Ovary (tissue), 9 donors: Measurements from ENCODE around the gene HOXA4. TPM values are rescaled to one million over a fixed set of nuclear protein-coding genes. Genes with fewer than 3 reads are reported as not detected.

Source experiments
- DNase-seq, 5 donors: peaks; one replicate each; pipeline ENCODE4 v3.0.0-alpha.2; 2019 to 2020
- H3K27ac ChIP-seq, 2 donors: fragments of 200-600 bp; one replicate each; pipeline versions ENCODE4 v1.5.1 to v1.8.0; 2019 to 2022
- H3K27me3 ChIP-seq: fragments of 200-600 bp; one replicate; pipeline ENCODE4 v1.8.0; 2022
- H3K36me3 ChIP-seq: fragments of 200-600 bp; sonication (generic); one replicate; pipeline ENCODE4 v1.5.1; 2019
- H3K4me1 ChIP-seq: one replicate; pipeline ENCODE4 v1.8.1; 2013; ENCODE audit warnings: mild to moderate bottlenecking, moderate library complexity; ENCODE audit not compliant: insufficient read depth
- H3K4me3 ChIP-seq: fragments of 200-600 bp; sonication (generic); one replicate; pipeline ENCODE4 v1.5.1; 2017
- H3K9me3 ChIP-seq, 2 donors: fragments of 200-600 bp in 1 of 2; sonication (generic) in 1 of 2; one replicate each; pipeline versions ENCODE4 v1.5.1 to v1.8.1; 2013 to 2019; ENCODE audit warnings: mild to moderate bottlenecking in 1 of 2, moderate library complexity in 1 of 2
- CTCF ChIP-seq, 3 donors: fragments of 450-650 bp in 2 of 3; fragments of 200-600 bp in 1 of 3; IDR thresholded peaks; one replicate each; pipeline versions ENCODE4 v1.5.1 to v1.8.0; 2016 to 2022; ENCODE audit warnings: antibody characterized with exemption in 3 of 3, mild to moderate bottlenecking in 1 of 3
- EP300 ChIP-seq: sonication (generic); formaldehyde crosslinking; IDR thresholded peaks from one replicate; pipeline ENCODE4 v1.6.1; 2017; ENCODE audit warnings: antibody characterized with exemption
- POLR2A ChIP-seq: fragments of 450-650 bp; IDR thresholded peaks from one replicate; pipeline ENCODE4 v1.6.1; 2017; ENCODE audit warnings: antibody characterized with exemption, mild to moderate bottlenecking, moderate library complexity
- WGBS, 3 donors: extraction: QIAGEN DNeasy Blood & Tissue Kit in 1 of 3; methylation state at CpG; one replicate each; pipeline versions ENCODE4 v1.1.5 to v1.1.7; 2013 to 2017; 5-methylcytosine and 5-hydroxymethylcytosine counted together
- intact Hi-C, 4 donors: fragments of 100-400 bp; cut with DNase I; formaldehyde crosslinking; loops; one replicate each; pipeline versions ENCODE4 v1.11.0 to v1.15.1; 2022 to 2023
- polyA plus RNA-seq, 2 donors: library from polyadenylated mRNA; stranded (reverse); fragments of 200-250 nt in 1 of 2; fragments of 350-450 nt in 1 of 2; fragmentation: Illumina TruSeq in 1 of 2; extraction: RNeasy Lipid Tissue Mini Kit (QIAGEN cat#74804) in 1 of 2; gene quantifications; one replicate each; pipeline ENCODE4 v1.2.3, GENCODE V29; 2013 to 2014
- total RNA-seq, 7 donors: library from RNA; depleted of rRNA in 2 of 7; stranded (reverse); fragments of >200 nt in 2 of 7; fragmentation: NEBNext Ultra II Directional in 3 of 7; extraction: Animal tissue kit (Norgen Biotek cat#: 25700) in 3 of 7; gene quantifications; one replicate each; pipeline versions ENCODE4 v1.1.0 to v1.2.4, GENCODE V29; 2016 to 2023
- donor health status: DM: no; HTN: no; CAD: no; lungs with moderate emphysema.
- donor health status: DM: no; HTN: no; CAD: no.
- donor health status: Bipolar disorder and iron deficiency.
- donor health status: DM: yes; HTN: yes; CAD: no.
- donor health status: DM: no; HTN: no; CAD: no.
- donor health status: DM: yes; HTN: yes; CAD: no.

Gene HOXA4
- total and polyA plus RNA-seq, 9 donors, result 0.22 to 34.0 (median 3.5) TPM

- Histone ChIP-seq H3K36me3 (no peaks in the 10 kb centered on the region), H3K4me1 (no peaks in the 10 kb centered on the region), H3K4me3 (no peak overlapping the region), H3K27me3 (peaks cover 3% of the 10 kb centered on the region), H3K27ac (no peak overlapping the region), H3K9me3 (no peaks in the 10 kb centered on the region)
- intact Hi-C loops, result no loop called here
- DNase-seq, result no peak
- TF ChIP-seq CTCF (IDR thresholded peaks at IDR 0.05) (no peak), EP300 (no peak), POLR2A (no peak)
- 49 to 55% (median 51%) methylated on average over 4 of the region's 4 CpGs for WGBS, 3 donors
These were observed 18.2 kb downstream of the HOXA4 start for GRCh38 chr7:27112361-27112760.

- Histone ChIP-seq H3K27me3 (peaks cover 3% of the 10 kb centered on the region), H3K4me3 (no peak overlapping the region), H3K9me3 (no peaks in the 10 kb centered on the region), H3K27ac (no peak overlapping the region), H3K4me1 (no peaks in the 10 kb centered on the region), H3K36me3 (no peaks in the 10 kb centered on the region)
- TF ChIP-seq EP300 (no peak), POLR2A (no peak)
- DNase-seq, result no peak
- 33 to 41% (median 37%) methylated on average over 4 of the region's 4 CpGs for WGBS, 3 donors
- intact Hi-C loops, result no loop called here
These were observed 18.7 kb downstream of the HOXA4 start for GRCh38 chr7:27111751-27112277.

GRCh38 chr7:27111042-27111750 is 19.4 kb downstream of the HOXA4 start:
- TF ChIP-seq CTCF (IDR thresholded peaks at IDR 0.05) (no peak), POLR2A (no peak), EP300 (no peak)
- H3K27me3 ChIP-seq, result peaks cover 3% of the 10 kb centered on the region
- no peak overlapping the region for H3K4me3 ChIP-seq
- no peaks in the 10 kb centered on the region for H3K9me3 ChIP-seq
- H3K4me1 ChIP-seq, result no peaks in the 10 kb centered on the region
- no peaks in the 10 kb centered on the region for H3K36me3 ChIP-seq
- intact Hi-C loops, result no loop called here
- H3K27ac ChIP-seq, result peak overlapping the region in 1 of 2 donors; percentile 46
- peak in 2 of 5 donors; percentile 39 to 54 for DNase-seq
- WGBS, 3 donors, result 41 to 53% (median 43%) methylated on average over 6 of the region's 6 CpGs

- DNase-seq, result peak in 2 of 5 donors; percentile 42 to 79
- intact Hi-C loops, result no loop called here
- H3K27ac ChIP-seq, result peak overlapping the region in 1 of 2 donors; percentile 46
- H3K9me3 ChIP-seq, result no peaks in the 10 kb centered on the region
- TF ChIP-seq EP300 (no peak), CTCF (IDR thresholded peaks at IDR 0.05) (no peak), POLR2A (no peak)
- H3K4me3 ChIP-seq, result peak overlapping the region; percentile 22
- no peaks in the 10 kb centered on the region for H3K4me1 ChIP-seq
- H3K36me3 ChIP-seq, result no peaks in the 10 kb centered on the region
- 17 to 22% (median 21%) methylated on average over 33 to 66 of the region's 66 CpGs for WGBS, 3 donors
- H3K27me3 ChIP-seq, result peaks cover 3% of the 10 kb centered on the region
These were observed 20.1 kb downstream of the HOXA4 start for GRCh38 chr7:27110186-27111031.
